PC-9 (cell line): ENCODE data around the gene PALLD. TPM values are rescaled to one million over a fixed set of nuclear protein-coding genes. Genes with fewer than 3 reads are reported as not detected.
"Not testable (repeated sequence)": the region's sequence is repeated elsewhere in the genome, so short reads cannot be mapped to it uniquely, and the experiment has no call there.

Experiments used
- BruUV-seq: library from RNA; stranded (reverse); fragments of 400-500 nt; replicated peaks from 2 replicates; lab custom pipeline; 2021; lab: Mats Ljungman, UMichigan
- CTCF ChIA-PET: fragments of 300-600 bp; sonication (Branson Sonifier 250); formaldehyde crosslinking; loops from one replicate; lab custom pipeline; 2022; ENCODE audit warnings: antibody characterized with exemption; lab: Charles Lee
- POLR2A ChIA-PET: fragments of 300-600 bp; sonication (Branson Sonifier 250); formaldehyde crosslinking; loops from one replicate; lab custom pipeline; 2022; ENCODE audit warnings: antibody characterized with exemption; ENCODE audit not compliant: unreplicated experiment; lab: Charles Lee
- DNase-seq, 2 experiments: peaks; one replicate each; pipeline versions ENCODE4 v3.0.0 to v3.0.0-alpha.2; 2015 to 2022; ENCODE audit warnings: mixed read lengths in 1 of 2
- H2AFZ ChIP-seq: fragments of 200-600 bp; sonication (generic); 2 replicates; pipeline ENCODE4 v1.8.1; 2017; ENCODE audit warnings: antibody characterized with exemption
- H3F3A ChIP-seq: fragments of 200-600 bp; sonication (generic); 2 replicates; pipeline ENCODE4 v1.8.1; 2017; ENCODE audit warnings: antibody characterized with exemption, mild to moderate bottlenecking, low read depth; ENCODE audit not compliant: insufficient read depth
- H3K27ac ChIP-seq: fragments of 200-600 bp; sonication (generic); 2 replicates; pipeline ENCODE4 v1.6.1; 2016; ENCODE audit warnings: mixed run types
- H3K27me3 ChIP-seq: fragments of 200-600 bp; sonication (generic); 2 replicates; pipeline ENCODE4 v1.6.1; 2016; ENCODE audit warnings: low read depth, mixed run types; ENCODE audit not compliant: insufficient read depth
- H3K36me3 ChIP-seq: fragments of 200-600 bp; sonication (generic); 2 replicates; pipeline ENCODE4 v1.6.1; 2016; ENCODE audit warnings: low read depth, mixed run types
- H3K4me1 ChIP-seq: fragments of 200-600 bp; sonication (generic); replicated peaks from 2 replicates; pipeline ENCODE4 v1.6.1; 2016; ENCODE audit warnings: mixed run types; ENCODE audit not compliant: insufficient read depth
- H3K4me2 ChIP-seq: fragments of 200-600 bp; sonication (generic); 2 replicates; pipeline ENCODE4 v1.6.1; 2017; ENCODE audit warnings: mixed run types
- H3K4me3 ChIP-seq: fragments of 200-600 bp; sonication (generic); 2 replicates; pipeline ENCODE4 v1.6.1; 2016; ENCODE audit warnings: mixed run types
- H3K79me2 ChIP-seq: fragments of 200-600 bp; sonication (generic); 2 replicates; pipeline ENCODE4 v1.6.1; 2017; ENCODE audit warnings: low read depth, mixed run types
- H3K9me2 ChIP-seq: fragments of 200-600 bp; sonication (generic); 2 replicates; pipeline ENCODE4 v1.8.1; 2017; ENCODE audit warnings: mild to moderate bottlenecking; ENCODE audit not compliant: insufficient read depth
- H3K9me3 ChIP-seq: fragments of 200-600 bp; sonication (generic); 2 replicates; pipeline ENCODE4 v1.8.1; 2016; ENCODE audit warnings: low read depth; ENCODE audit not compliant: insufficient read depth
- H4K20me1 ChIP-seq: fragments of 200-600 bp; sonication (generic); 2 replicates; pipeline ENCODE4 v1.8.1; 2017; ENCODE audit not compliant: insufficient read depth
- CTCF ChIP-seq: fragments of 200-600 bp; sonication (generic); conservative IDR thresholded peaks from 2 replicates; pipeline ENCODE4 v1.6.1; 2017; ENCODE audit warnings: mixed run types, antibody characterized with exemption, mild to moderate bottlenecking, moderate library complexity
- EZH2 ChIP-seq: fragments of 200-600 bp; sonication (generic); IDR thresholded peaks from 2 replicates; pipeline ENCODE4 v1.8.0; 2017; ENCODE audit warnings: antibody characterized with exemption, low read depth
- intact Hi-C: fragments of 100-400 bp; cut with micrococcal nuclease; formaldehyde crosslinking; loops from one replicate; pipeline ENCODE4 v1.10.0; 2022; ENCODE audit not compliant: unreplicated experiment
- total RNA-seq: library from RNA; stranded (reverse); gene quantifications from 2 replicates; pipeline ENCODE4 v1.2.3, GENCODE V29; 2021

PALLD gene
- total RNA-seq, 1 experiment from 2014 or later: 156 TPM

GRCh38 chr4:168804146-168804545 is 307.3 kb downstream of the PALLD start:
- H3F3A ChIP-seq: no peaks in the 10 kb centered on the region
- no TSS peak for BruUV-seq
- H3K9me2 ChIP-seq: no peaks in the 10 kb centered on the region
- no peak overlapping the region for H3K4me3 ChIP-seq
- no peak overlapping the region for H3K4me2 ChIP-seq
- H3K36me3 ChIP-seq: no peaks in the 10 kb centered on the region
- ChIA-PET POLR2A (interaction anchor here (0.6 kb wide), 1 partner anchor 29 kb away, joined by 4 read pairs; no protein-coding TSS in a partner anchor), CTCF (interaction anchor here (0.5 to 0.6 kb wide), 2 partner anchors 117 to 463 kb away, joined by 6 to 9 read pairs; no protein-coding TSS in a partner anchor)
- no peak for DNase-seq
- intact Hi-C loops: no loop called here
- TF ChIP-seq EZH2 (no peak), CTCF (no peak)
- H4K20me1 ChIP-seq: no peaks in the 10 kb centered on the region
- no peaks in the 10 kb centered on the region for H3K27me3 ChIP-seq
- H3K9me3 ChIP-seq: no peaks in the 10 kb centered on the region
- no peak overlapping the region for H2AFZ ChIP-seq
- no peaks in the 10 kb centered on the region for H3K4me1 ChIP-seq
- H3K27ac ChIP-seq: no peak overlapping the region
- H3K79me2 ChIP-seq: no peaks in the 10 kb centered on the region

GRCh38 chr4:168805341-168805740 is 308.5 kb downstream of the PALLD start:
- POLR2A ChIA-PET: no interaction called here
- intact Hi-C loops: no loop called here
- no peaks in the 10 kb centered on the region for H3K4me1 ChIP-seq
- no peaks in the 10 kb centered on the region for H3K9me3 ChIP-seq
- no peaks in the 10 kb centered on the region for H3F3A ChIP-seq
- no peaks in the 10 kb centered on the region for H3K36me3 ChIP-seq
- CTCF ChIA-PET: no interaction called here
- H3K79me2 ChIP-seq: no peaks in the 10 kb centered on the region
- no TSS peak for BruUV-seq
- no peak overlapping the region for H3K4me2 ChIP-seq
- H2AFZ ChIP-seq: no peak overlapping the region
- no peaks in the 10 kb centered on the region for H3K9me2 ChIP-seq
- no peaks in the 10 kb centered on the region for H3K27me3 ChIP-seq
- no peaks in the 10 kb centered on the region for H4K20me1 ChIP-seq
- DNase-seq: no peak
- no peak for TF ChIP-seq CTCF
- TF ChIP-seq EZH2: no peak
- H3K27ac ChIP-seq: no peak overlapping the region
- no peak overlapping the region for H3K4me3 ChIP-seq

GRCh38 chr4:168806247-168806646 is 309.4 kb downstream of the PALLD start:
- H3K9me3 ChIP-seq, H3K36me3 ChIP-seq, H3K27me3 ChIP-seq, H3K4me2 ChIP-seq, CTCF ChIA-PET, H3F3A ChIP-seq, H3K9me2 ChIP-seq, H3K4me1 ChIP-seq, H2AFZ ChIP-seq, BruUV-seq, intact Hi-C loops, H3K27ac ChIP-seq, POLR2A ChIA-PET, H4K20me1 ChIP-seq, H3K79me2 ChIP-seq, DNase-seq, H3K4me3 ChIP-seq: not testable (repeated sequence)

DNA sequence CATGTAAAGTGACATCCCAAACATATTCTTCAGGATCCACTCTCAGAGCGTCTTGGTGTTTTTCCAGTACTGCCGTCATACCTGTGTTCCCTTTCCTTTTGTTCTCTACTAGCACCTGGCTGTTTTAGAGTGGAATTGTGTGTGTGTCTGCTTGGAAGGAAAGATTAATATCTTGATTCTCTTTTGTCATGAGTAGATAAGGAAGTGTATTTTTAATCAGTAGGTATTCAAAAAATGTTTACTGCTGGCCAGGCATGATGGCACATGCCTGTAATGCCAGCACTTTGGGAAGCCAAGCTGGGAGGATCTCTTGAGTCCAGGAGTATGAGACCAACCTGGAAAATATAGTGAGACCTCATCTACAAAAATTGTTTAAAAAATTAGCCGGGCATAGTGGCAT is 314.4 kb downstream of the PALLD start:
- no peak overlapping the region for H3K27ac ChIP-seq

More for the DNA sequence above, 314.4 kb downstream of the PALLD start:
- no peaks in the 10 kb centered on the region for H3K27me3 ChIP-seq
- H3K79me2 ChIP-seq: no peaks in the 10 kb centered on the region
- ChIA-PET CTCF (no interaction called here), POLR2A (interaction anchor here (0.6 kb wide), 1 partner anchor 327 kb away, joined by 3 read pairs; no protein-coding TSS in a partner anchor)
- no peaks in the 10 kb centered on the region for H3K4me1 ChIP-seq
- no TSS peak for BruUV-seq
- intact Hi-C loops: loop anchor here (1.0 to 10.0 kb wide), 4 partner anchors 14 to 296 kb away; no protein-coding TSS in a partner anchor
- no peaks in the 10 kb centered on the region for H4K20me1 ChIP-seq
- no peaks in the 10 kb centered on the region for H3K9me3 ChIP-seq
- H3K4me2 ChIP-seq: no peak overlapping the region
- TF ChIP-seq CTCF (no peak), EZH2 (no peak)
- H3K4me3 ChIP-seq: no peak overlapping the region
- no peaks in the 10 kb centered on the region for H3K36me3 ChIP-seq
- no peak overlapping the region for H2AFZ ChIP-seq
- no peaks in the 10 kb centered on the region for H3K9me2 ChIP-seq
- H3F3A ChIP-seq: no peaks in the 10 kb centered on the region
- DNase-seq: peak in 1 of 2 experiments; percentile 62
